Measurements from ENCODE around the gene SLC35F3. TPM values are rescaled to one million over a fixed set of nuclear protein-coding genes. Genes with fewer than 3 reads are reported as not detected.

SLC35F3 gene
- total RNA-seq, 1 donor: not detected

DNA sequence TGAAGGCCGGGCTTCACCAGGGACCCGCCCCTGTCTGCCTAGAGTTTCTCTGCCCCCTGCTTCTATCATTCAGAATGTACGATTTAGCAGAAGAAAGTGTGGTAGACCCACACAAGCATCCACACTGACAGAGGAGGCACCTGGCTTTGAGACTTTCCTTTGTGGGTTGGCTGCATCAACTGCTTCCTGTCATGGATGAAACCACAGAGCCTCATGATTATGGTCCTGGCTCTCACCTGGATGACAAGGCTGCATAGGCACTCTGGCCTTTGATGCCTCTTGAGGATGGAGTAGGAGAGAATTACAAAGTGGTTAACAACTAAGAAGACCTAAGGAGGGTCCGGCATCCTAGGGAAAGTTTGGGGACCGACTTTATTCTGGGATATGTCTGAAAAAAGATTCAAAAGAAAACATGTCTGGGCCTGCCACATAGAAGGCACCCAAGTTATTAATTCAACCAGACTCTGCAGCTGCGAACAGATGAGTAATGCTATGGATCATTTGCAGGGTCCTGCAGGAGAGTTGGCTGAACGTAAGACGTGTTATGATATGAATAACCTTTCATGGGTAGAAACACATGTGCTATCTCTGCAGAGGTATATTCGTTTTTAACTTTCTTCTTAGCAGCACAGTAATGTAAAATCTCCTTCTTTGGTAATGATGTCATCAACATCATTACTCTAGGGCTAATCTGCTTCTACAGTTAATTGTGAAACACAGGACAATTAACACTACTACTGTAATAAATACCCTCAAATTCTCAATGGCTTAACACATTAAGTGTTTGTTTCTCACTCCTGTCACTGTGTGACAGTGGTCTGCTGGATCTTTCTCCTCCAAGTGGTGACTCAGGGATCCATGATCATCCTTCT lies 136.2 kb downstream of the SLC35F3 start:
- TF ChIP-seq, protein P1, sequence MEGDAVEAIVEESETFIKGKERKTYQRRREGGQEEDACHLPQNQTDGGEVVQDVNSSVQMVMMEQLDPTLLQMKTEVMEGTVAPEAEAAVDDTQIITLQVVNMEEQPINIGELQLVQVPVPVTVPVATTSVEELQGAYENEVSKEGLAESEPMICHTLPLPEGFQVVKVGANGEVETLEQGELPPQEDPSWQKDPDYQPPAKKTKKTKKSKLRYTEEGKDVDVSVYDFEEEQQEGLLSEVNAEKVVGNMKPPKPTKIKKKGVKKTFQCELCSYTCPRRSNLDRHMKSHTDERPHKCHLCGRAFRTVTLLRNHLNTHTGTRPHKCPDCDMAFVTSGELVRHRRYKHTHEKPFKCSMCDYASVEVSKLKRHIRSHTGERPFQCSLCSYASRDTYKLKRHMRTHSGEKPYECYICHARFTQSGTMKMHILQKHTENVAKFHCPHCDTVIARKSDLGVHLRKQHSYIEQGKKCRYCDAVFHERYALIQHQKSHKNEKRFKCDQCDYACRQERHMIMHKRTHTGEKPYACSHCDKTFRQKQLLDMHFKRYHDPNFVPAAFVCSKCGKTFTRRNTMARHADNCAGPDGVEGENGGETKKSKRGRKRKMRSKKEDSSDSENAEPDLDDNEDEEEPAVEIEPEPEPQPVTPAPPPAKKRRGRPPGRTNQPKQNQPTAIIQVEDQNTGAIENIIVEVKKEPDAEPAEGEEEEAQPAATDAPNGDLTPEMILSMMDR (IDR thresholded peaks at IDR 0.05; ENCODE audit: extremely low read depth, low read depth, low read length): no peak
- H3K9me3 ChIP-seq (ENCODE audit: low read depth, low read length): no peaks in the 10 kb centered on the region
- no peaks in the 10 kb centered on the region for H3K79me2 ChIP-seq (ENCODE audit: insufficient read depth, low read length)

DNA sequence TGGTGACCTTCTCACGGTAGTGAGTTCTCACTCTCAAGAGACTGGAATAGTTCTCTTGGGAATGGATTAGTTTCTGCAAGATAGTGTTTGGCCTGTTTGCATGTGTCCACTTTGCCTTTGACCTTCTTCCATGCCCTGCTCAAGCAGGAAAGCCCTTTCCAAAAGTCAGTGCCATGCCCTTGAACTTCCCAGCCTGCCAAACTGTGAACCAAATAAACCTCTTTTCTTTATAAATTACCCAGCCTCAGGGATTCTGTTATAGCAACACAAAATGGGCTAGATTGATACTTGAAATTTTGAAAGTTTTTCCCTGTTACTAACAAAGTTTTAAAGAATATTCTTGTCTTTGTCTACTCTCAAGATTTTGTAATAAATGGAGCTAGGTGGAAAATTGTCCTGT lies 139.6 kb downstream of the SLC35F3 start:
- DNase-seq (ENCODE audit: insufficient read length, low spot score, missing footprints): no peak
- H3K27ac ChIP-seq (ENCODE audit: low read depth, low read length): no peak overlapping the region
- no peak overlapping the region for H3K4me2 ChIP-seq (ENCODE audit: insufficient read depth, low read length)
- no peaks in the 10 kb centered on the region for H3K36me3 ChIP-seq (ENCODE audit: insufficient read depth, low read length)
- no peaks in the 10 kb centered on the region for H3K9me3 ChIP-seq (ENCODE audit: low read depth, low read length)
- no peak overlapping the region for H3K4me3 ChIP-seq (ENCODE audit: insufficient read depth, low read length)
- no peaks in the 10 kb centered on the region for H3K4me1 ChIP-seq (ENCODE audit: insufficient read depth, low read length)
- no peak overlapping the region for H2AFZ ChIP-seq (ENCODE audit: low read length)
- no peaks in the 10 kb centered on the region for H3K27me3 ChIP-seq (ENCODE audit: insufficient read depth, low read length)
- H3K79me2 ChIP-seq (ENCODE audit: insufficient read depth, low read length): no peaks in the 10 kb centered on the region
- TF ChIP-seq, protein P1 (IDR thresholded peaks at IDR 0.05; ENCODE audit: extremely low read depth, low read depth, low read length): no peak
- H4K20me1 ChIP-seq (ENCODE audit: insufficient read depth, low read length): no peaks in the 10 kb centered on the region

More for the DNA sequence above, 136.2 kb downstream of the SLC35F3 start:
- no peaks in the 10 kb centered on the region for H3K27me3 ChIP-seq (ENCODE audit: insufficient read depth, low read length)
- H2AFZ ChIP-seq (ENCODE audit: low read length): no peak overlapping the region
- H3K4me3 ChIP-seq (ENCODE audit: insufficient read depth, low read length): no peak overlapping the region
- no peak overlapping the region for H3K27ac ChIP-seq (ENCODE audit: low read depth, low read length)
- no peaks in the 10 kb centered on the region for H3K4me1 ChIP-seq (ENCODE audit: insufficient read depth, low read length)
- H3K4me2 ChIP-seq (ENCODE audit: insufficient read depth, low read length): no peak overlapping the region
- H4K20me1 ChIP-seq (ENCODE audit: insufficient read depth, low read length): no peaks in the 10 kb centered on the region
- no peaks in the 10 kb centered on the region for H3K36me3 ChIP-seq (ENCODE audit: insufficient read depth, low read length)
- no peak for DNase-seq (ENCODE audit: insufficient read length, low spot score, missing footprints)

DNA sequence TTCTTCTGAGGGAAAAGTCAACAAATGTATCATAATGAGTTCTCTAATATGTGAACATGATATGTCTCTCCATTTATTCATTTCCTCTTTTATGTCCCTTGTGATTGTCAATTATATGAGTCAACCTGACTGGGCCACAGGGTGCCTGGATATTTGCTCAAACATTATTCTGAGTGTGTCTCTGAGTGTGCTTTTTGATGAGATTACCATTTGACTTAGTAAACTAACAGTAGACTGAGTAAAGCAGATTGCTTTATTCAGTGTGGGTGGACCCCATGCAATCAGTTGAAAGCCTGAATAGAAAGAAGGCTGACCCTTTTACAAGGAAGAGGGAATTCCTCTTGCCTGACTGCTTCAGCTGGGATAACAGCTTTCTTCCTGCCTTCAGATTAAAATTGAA lies 142.6 kb downstream of the SLC35F3 start:
- H3K4me1 ChIP-seq (ENCODE audit: insufficient read depth, low read length): no peaks in the 10 kb centered on the region
- TF ChIP-seq, protein P1 (IDR thresholded peaks at IDR 0.05; ENCODE audit: extremely low read depth, low read depth, low read length): no peak
- no peak overlapping the region for H3K27ac ChIP-seq (ENCODE audit: low read depth, low read length)
- no peaks in the 10 kb centered on the region for H4K20me1 ChIP-seq (ENCODE audit: insufficient read depth, low read length)
- DNase-seq (ENCODE audit: insufficient read length, low spot score, missing footprints): no peak
- H3K36me3 ChIP-seq (ENCODE audit: insufficient read depth, low read length): no peaks in the 10 kb centered on the region
- H3K4me2 ChIP-seq (ENCODE audit: insufficient read depth, low read length): no peak overlapping the region
- no peak overlapping the region for H3K4me3 ChIP-seq (ENCODE audit: insufficient read depth, low read length)
- no peaks in the 10 kb centered on the region for H3K9me3 ChIP-seq (ENCODE audit: low read depth, low read length)
- H2AFZ ChIP-seq (ENCODE audit: low read length): no peak overlapping the region
- H3K79me2 ChIP-seq (ENCODE audit: insufficient read depth, low read length): no peaks in the 10 kb centered on the region
- H3K27me3 ChIP-seq (ENCODE audit: insufficient read depth, low read length): no peaks in the 10 kb centered on the region

DNA sequence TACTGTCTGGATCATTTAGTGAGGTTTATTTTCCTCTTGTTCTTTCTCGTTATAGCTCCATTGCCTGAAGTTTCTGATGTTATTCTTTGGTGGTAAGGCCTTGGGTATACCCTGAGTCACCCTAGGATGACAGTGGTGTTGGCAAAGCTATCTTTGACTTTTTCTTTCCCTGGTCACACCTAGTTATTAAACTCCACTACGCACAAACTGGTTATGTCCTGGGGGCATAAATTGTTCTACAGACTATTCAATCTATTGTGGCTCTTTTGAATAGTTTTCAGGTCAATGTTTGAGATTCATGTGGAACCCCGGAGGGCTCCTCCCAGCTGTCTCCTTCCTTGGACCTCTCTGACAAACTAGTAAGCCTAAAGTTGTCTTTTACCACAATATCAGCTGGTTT lies 157.7 kb downstream of the SLC35F3 start:
- H3K27me3 ChIP-seq (ENCODE audit: insufficient read depth, low read length): no peaks in the 10 kb centered on the region
- no peaks in the 10 kb centered on the region for H3K36me3 ChIP-seq (ENCODE audit: insufficient read depth, low read length)
- DNase-seq (ENCODE audit: insufficient read length, low spot score, missing footprints): no peak
- TF ChIP-seq, protein P1 (IDR thresholded peaks at IDR 0.05; ENCODE audit: extremely low read depth, low read depth, low read length): no peak
- no peak overlapping the region for H3K4me2 ChIP-seq (ENCODE audit: insufficient read depth, low read length)
- H3K79me2 ChIP-seq (ENCODE audit: insufficient read depth, low read length): no peaks in the 10 kb centered on the region
- no peak overlapping the region for H3K27ac ChIP-seq (ENCODE audit: low read depth, low read length)
- no peaks in the 10 kb centered on the region for H4K20me1 ChIP-seq (ENCODE audit: insufficient read depth, low read length)
- no peaks in the 10 kb centered on the region for H3K4me1 ChIP-seq (ENCODE audit: insufficient read depth, low read length)
- H3K9me3 ChIP-seq (ENCODE audit: low read depth, low read length): no peaks in the 10 kb centered on the region
- H2AFZ ChIP-seq (ENCODE audit: low read length): no peak overlapping the region
- H3K4me3 ChIP-seq (ENCODE audit: insufficient read depth, low read length): no peak overlapping the region
